Heart left ventricle (tissue), 13 donors: Measurements from ENCODE around the gene KDM1B.

ENCODE experiments used
- CTCF ChIP-seq, 12 donors: fragments of 200-600 bp; sonication (generic) in 4 of 12; IDR thresholded peaks; one replicate each; pipeline versions ENCODE4 v1.5.0 to v1.8.0; 2018 to 2022; ENCODE audit warnings: antibody characterized with exemption in 12 of 12, mild to moderate bottlenecking in 5 of 12
- POLR2A ChIP-seq, 2 donors: fragments of 450-650 bp; IDR thresholded peaks; one replicate each; pipeline ENCODE4 v1.6.1; 2017; ENCODE audit warnings: antibody characterized with exemption in 2 of 2, mild to moderate bottlenecking in 2 of 2, moderate library complexity in 2 of 2
- donor health status: ischemic (EF 13 %, LVEDD 7.1; RV severe dilation, severe dysfunction).
- donor health status: DM: no; HTN: yes; CAD: no.
- donor health status: DM: no; HTN: no; CAD: no.
- donor health status: ischemic (EF 25% LVEDD 6.9; RV normal size, moderate dysfunction).
- donor health status: ischemic (EF 25% LVEDD 5.7; RV mildly dilated, moderate dysfunction).
- donor health status: ischemic (EF 35%, LVEDD 5.7; RV mildly dilated, moderate dysfunction).
- donor health status: nonischemic (EF 11% LVEDD 7.7; RV severe dilation, severe dysfunction).
- donor health status: DM: yes; HTN: yes; CAD: no.
- donor health status: PGD.
- donor health status: ischemic (EF 29% LVEDD 5.4; RV normal size, mild dysfunction).
- donor health status: nonischemic (EF 23%, LVEDD 6.1; RV moderate dilation, normal function).

GRCh38 chr6:18165751-18166150 is 10.5 kb downstream of the KDM1B start:
- TF ChIP-seq CTCF (IDR thresholded peaks at IDR 0.05): no peak
- TF ChIP-seq POLR2A (IDR thresholded peaks at IDR 0.05): no peak
